GM18873 (cell line): ENCODE data around the gene PACS2.

ENCODE experiments used
- ATAC-seq: cut with Tn5 transposase; IDR thresholded peaks from one replicate; pipeline ENCODE4 v1.9.1; 2021; ENCODE audit warnings: mild to moderate bottlenecking, moderate library complexity, moderate number of reproducible peaks; ENCODE audit not compliant: unreplicated experiment, low FRiP score

The PACS2 gene

GRCh38 chr14:105433161-105433605 is 118.6 kb downstream of the PACS2 start:
- no peak for ATAC-seq

GRCh38 chr14:105436402-105436801 is 121.9 kb downstream of the PACS2 start:
- no peak for ATAC-seq

GRCh38 chr14:105436891-105437722 is 122.6 kb downstream of the PACS2 start:
- ATAC-seq = no peak

GRCh38 chr14:105437723-105438500 is 123.4 kb downstream of the PACS2 start:
- ATAC-seq = no peak

GRCh38 chr14:105439179-105439578 is 124.6 kb downstream of the PACS2 start:
- no peak for ATAC-seq

GRCh38 chr14:105439710-105440553 is 125.4 kb downstream of the PACS2 start:
- ATAC-seq = no peak

- no peak for ATAC-seq
Observed at GRCh38 chr14:105440554-105440900, 126.0 kb downstream of the PACS2 start.

- ATAC-seq = no peak
Observed at GRCh38 chr14:105440992-105441391, 126.4 kb downstream of the PACS2 start.

GRCh38 chr14:105442125-105442524 is 127.6 kb downstream of the PACS2 start:
- ATAC-seq = no peak

- no peak for ATAC-seq
Observed at GRCh38 chr14:105442834-105443233, 128.3 kb downstream of the PACS2 start.

- no peak for ATAC-seq
Observed at GRCh38 chr14:105444859-105445258, 130.3 kb downstream of the PACS2 start.

- ATAC-seq = no peak
Observed at GRCh38 chr14:105445290-105445689, 130.7 kb downstream of the PACS2 start.

GRCh38 chr14:105445901-105446845 is 131.6 kb downstream of the PACS2 start:
- no peak for ATAC-seq

GRCh38 chr14:105446971-105447370 is 132.4 kb downstream of the PACS2 start:
- ATAC-seq = no peak
